ENCODE results near the gene OR5D13.

Gene OR5D13, protein sequence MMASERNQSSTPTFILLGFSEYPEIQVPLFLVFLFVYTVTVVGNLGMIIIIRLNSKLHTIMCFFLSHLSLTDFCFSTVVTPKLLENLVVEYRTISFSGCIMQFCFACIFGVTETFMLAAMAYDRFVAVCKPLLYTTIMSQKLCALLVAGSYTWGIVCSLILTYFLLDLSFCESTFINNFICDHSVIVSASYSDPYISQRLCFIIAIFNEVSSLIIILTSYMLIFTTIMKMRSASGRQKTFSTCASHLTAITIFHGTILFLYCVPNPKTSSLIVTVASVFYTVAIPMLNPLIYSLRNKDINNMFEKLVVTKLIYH

DNA sequence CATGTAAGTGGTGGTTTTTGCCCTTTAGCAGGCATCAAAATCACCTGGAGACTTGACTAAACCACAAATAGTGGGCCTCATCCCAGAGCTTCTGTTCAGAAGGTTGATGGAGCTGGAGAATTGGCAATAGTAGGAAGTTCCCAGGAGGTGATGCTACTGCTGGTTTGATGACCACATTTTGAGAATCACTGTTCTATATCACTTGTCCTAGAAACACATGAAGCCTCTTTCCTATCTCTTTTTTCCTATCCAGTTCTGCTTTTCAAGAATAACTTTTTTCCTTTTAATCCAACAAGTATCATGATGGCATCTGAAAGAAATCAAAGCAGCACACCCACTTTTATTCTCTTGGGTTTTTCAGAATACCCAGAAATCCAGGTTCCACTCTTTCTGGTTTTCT lies at the start of gene OR5D13:
Gene OR5D13 (plus strand): TSS at position 301 of the 400 bp plus-strand sequence. CDS start 0 bp downstream, at position 301.
- no peaks in the 10 kb centered on the region for H3K36me3 ChIP-seq (ENCODE audit: insufficient read depth, low read length)
- H3K4me1 ChIP-seq (ENCODE audit: insufficient read depth, low read length), result no peaks in the 10 kb centered on the region
- no peaks in the 10 kb centered on the region for H3K9me3 ChIP-seq (ENCODE audit: control insufficient read depth, insufficient read depth, low read length)
- H3K9ac ChIP-seq (ENCODE audit: low read depth, low read length), result no peak within 1 kb of the TSS

DNA sequence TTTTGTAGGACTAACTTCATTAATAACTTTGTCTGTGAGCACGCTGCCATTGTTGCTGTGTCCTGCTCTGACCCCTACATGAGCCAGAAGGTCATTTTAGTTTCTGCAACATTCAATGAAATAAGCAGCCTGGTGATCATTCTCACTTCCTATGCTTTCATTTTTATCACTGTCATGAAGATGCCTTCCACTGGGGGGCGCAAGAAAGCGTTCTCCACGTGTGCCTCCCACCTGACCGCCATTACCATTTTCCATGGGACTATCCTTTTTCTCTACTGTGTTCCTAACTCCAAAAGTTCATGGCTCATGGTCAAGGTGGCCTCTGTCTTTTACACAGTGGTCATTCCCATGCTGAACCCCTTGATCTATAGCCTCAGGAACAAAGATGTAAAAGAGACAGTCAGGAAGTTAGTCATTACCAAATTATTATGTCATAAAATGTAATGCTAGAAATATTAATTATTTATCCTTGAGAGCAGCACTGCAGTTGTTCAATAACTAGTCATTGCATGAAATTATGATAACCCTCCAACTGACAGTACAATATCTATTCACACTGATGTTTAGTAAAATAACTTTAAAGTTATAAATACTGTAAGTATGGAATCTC lies 46.4 kb upstream of the OR5D13 start:
- no peaks in the 10 kb centered on the region for H3K4me1 ChIP-seq (ENCODE audit: insufficient read depth, low read length)
- no peaks in the 10 kb centered on the region for H3K9me3 ChIP-seq (ENCODE audit: control insufficient read depth, insufficient read depth, low read length)
- no peaks in the 10 kb centered on the region for H3K36me3 ChIP-seq (ENCODE audit: insufficient read depth, low read length)
- no peak overlapping the region for H3K9ac ChIP-seq (ENCODE audit: low read depth, low read length)

DNA sequence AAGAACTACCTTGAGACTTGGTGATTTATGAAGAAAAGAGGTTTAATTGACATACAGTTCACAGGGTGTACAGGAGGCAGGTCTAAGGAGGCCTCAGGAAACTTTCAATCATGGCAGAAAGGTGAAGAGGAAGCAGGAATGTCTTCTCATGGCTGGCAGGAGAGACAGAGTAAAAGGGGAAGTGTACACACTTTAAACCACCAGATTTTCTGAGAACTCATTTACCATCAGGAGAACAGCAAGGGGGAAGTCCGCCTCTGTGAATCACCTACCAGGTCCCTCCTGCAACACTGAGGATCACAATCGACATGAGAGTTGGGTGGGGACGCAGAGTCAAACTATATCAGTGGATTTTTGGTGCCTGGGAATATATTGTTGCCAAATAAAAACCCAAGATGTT lies 40.3 kb upstream of the OR5D13 start:
- Histone ChIP-seq H3K4me1 (ENCODE audit: insufficient read depth, low read length) (no peaks in the 10 kb centered on the region), H3K36me3 (ENCODE audit: insufficient read depth, low read length) (no peaks in the 10 kb centered on the region), H3K9me3 (ENCODE audit: control insufficient read depth, insufficient read depth, low read length) (no peaks in the 10 kb centered on the region), H3K9ac (ENCODE audit: low read depth, low read length) (no peak overlapping the region)

DNA sequence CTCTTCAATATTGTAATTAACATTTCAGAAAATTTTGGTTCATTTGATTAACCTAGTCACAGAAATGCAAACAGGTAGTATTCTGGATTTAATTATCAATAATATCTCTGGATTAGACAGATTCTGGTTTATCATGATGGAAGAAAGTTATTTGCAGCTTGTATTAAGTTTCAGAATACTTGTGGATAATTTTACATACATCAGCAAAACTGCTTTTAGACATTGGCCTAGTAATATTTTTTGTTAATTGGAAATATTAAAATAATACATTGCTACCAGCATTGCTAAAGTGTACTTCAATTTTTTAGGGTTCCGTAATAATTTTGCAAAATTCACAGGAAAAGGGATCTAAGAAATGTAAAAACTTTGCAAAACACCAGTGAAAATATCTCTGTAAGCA lies 18.4 kb downstream of the OR5D13 start:
- Histone ChIP-seq H3K36me3 (ENCODE audit: insufficient read depth, low read length) (no peaks in the 10 kb centered on the region), H3K4me1 (ENCODE audit: insufficient read depth, low read length) (no peaks in the 10 kb centered on the region), H3K9ac (ENCODE audit: low read depth, low read length) (no peak overlapping the region), H3K9me3 (ENCODE audit: control insufficient read depth, insufficient read depth, low read length) (no peaks in the 10 kb centered on the region)

DNA sequence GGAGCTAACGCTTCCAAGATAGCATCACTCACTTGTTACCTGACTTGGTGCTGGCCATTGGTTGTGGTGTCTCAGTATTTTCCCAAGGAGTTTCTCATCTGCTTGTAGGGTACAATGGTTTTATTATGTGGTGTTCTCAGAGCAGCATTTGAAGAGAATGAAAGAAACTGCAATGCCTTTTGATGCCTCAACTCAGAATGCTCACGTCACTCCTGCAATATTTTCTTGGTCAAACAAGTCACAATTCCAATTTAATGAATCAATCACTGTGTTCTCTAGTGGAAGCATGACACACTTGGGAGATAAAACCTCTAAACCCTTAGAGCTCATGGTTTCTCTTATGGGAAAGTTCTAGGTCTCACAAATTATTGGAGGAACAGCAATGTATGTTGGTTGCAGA lies 20.1 kb downstream of the OR5D13 start:
- Histone ChIP-seq H3K4me1 (ENCODE audit: insufficient read depth, low read length) (no peaks in the 10 kb centered on the region), H3K36me3 (ENCODE audit: insufficient read depth, low read length) (no peaks in the 10 kb centered on the region), H3K9me3 (ENCODE audit: control insufficient read depth, insufficient read depth, low read length) (no peaks in the 10 kb centered on the region), H3K9ac (ENCODE audit: low read depth, low read length) (no peak overlapping the region)

DNA sequence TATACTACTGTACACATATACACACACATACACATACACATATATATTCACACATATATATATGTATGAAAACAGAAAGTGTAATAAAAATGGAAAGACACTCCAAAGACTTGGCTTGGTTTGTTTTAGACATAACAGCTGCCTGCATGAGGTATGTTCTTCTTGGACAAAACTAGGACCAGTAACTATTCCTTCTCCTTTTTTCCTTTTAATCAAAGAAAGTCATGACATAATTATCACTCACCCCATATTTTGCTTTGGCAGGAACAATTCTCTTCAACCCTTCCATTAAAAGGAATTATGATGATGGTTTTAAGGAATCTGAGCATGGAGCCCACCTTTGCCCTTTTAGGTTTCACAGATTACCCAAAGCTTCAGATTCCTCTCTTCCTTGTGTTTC lies 22.0 kb downstream of the OR5D13 start, which contains the start of gene OR5D14:
Gene OR5D14 (plus strand): TSS at position 301 of the 400 bp plus-strand sequence. CDS start 0 bp downstream, at position 301.
- no peaks in the 10 kb centered on the region for H3K4me1 ChIP-seq (ENCODE audit: insufficient read depth, low read length)
- H3K9me3 ChIP-seq (ENCODE audit: control insufficient read depth, insufficient read depth, low read length), result no peaks in the 10 kb centered on the region
- no peak within 1 kb of the TSS for H3K9ac ChIP-seq (ENCODE audit: low read depth, low read length)
- no peaks in the 10 kb centered on the region for H3K36me3 ChIP-seq (ENCODE audit: insufficient read depth, low read length)

DNA sequence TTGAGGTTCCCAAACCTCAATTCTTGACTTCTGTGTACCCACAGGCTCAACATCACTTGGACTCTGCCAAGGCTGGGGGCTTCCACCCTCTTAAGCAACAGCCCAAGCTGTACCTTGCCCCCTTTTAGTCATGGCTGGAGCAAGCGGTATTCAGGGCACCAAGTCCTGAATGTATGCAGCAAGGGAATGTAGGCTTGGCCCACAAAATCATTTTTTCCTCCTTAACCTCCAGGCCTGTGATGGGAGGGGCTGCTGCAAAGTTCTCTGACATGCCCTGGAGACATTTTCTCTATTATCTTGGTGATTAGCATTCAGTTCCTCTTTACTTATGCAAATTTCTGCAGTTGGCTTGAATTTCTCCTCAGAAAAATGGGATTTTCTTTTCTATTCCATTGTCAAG lies 33.0 kb downstream of the OR5D13 start:
- Histone ChIP-seq H3K9me3 (ENCODE audit: control insufficient read depth, insufficient read depth, low read length) (peaks cover 5% of the 10 kb centered on the region; the same call in 1 of the 2 replicates), H3K9ac (ENCODE audit: low read depth, low read length) (no peak overlapping the region), H3K36me3 (ENCODE audit: insufficient read depth, low read length) (no peaks in the 10 kb centered on the region), H3K4me1 (ENCODE audit: insufficient read depth, low read length) (no peaks in the 10 kb centered on the region)

DNA sequence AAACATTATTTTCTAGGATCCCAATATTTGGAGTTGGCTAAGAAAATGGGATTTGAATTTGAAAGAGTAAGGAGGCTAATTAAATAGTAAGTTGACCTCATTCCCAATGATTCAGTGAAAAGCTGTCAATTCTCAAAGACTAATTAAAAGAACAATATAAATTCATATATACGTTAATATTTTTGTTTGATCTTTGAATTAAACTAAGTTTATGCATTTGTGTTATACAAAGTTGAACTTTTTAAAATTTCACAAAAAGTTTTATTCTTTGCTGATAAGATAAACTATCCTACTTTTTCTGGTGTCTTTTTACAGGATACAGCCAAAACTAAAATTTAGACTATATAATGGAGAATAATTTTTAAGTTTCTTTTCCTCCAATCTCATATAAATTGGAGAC lies 37.8 kb downstream of the OR5D13 start, which contains the start of gene OR5L1:
Gene OR5L1 (plus strand): TSS at position 301 of the 400 bp plus-strand sequence. CDS start 100 bp downstream, outside the sequence.
- Histone ChIP-seq H3K9me3 (ENCODE audit: control insufficient read depth, insufficient read depth, low read length) (peaks cover 1% of the 10 kb centered on the region; the same call in 1 of the 2 replicates), H3K36me3 (ENCODE audit: insufficient read depth, low read length) (no peaks in the 10 kb centered on the region), H3K4me1 (ENCODE audit: insufficient read depth, low read length) (no peaks in the 10 kb centered on the region), H3K9ac (ENCODE audit: low read depth, low read length) (no peak within 1 kb of the TSS)

DNA sequence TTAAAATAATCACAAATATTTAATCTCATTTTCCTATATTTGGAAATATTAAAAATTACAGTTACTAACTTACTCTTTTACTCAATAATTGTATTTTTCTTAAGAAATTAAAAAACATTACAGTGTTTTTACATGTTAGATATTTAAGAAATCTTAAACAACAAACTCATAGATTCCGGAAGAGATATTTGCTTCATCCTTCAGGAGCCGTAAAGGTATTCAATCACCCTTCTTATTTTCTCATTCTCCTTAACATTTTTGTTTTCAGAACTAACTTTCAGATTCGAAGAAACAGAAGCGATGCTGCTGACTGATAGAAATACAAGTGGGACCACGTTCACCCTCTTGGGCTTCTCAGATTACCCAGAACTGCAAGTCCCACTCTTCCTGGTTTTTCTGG lies 46.1 kb downstream of the OR5D13 start, which contains the start of gene OR5D18:
Gene OR5D18 (plus strand): TSS at position 301 of the 400 bp plus-strand sequence. CDS start 0 bp downstream, at position 301.
- H3K36me3 ChIP-seq (ENCODE audit: insufficient read depth, low read length), result no peaks in the 10 kb centered on the region
- no peaks in the 10 kb centered on the region for H3K9me3 ChIP-seq (ENCODE audit: control insufficient read depth, insufficient read depth, low read length)
- no peak within 1 kb of the TSS for H3K9ac ChIP-seq (ENCODE audit: low read depth, low read length)
- H3K4me1 ChIP-seq (ENCODE audit: insufficient read depth, low read length), result no peaks in the 10 kb centered on the region
